Loucy (cell line): Measurements from ENCODE around the gene VASN.

Experiments used
- H2AFZ ChIP-seq: fragments of 200-600 bp; sonication (generic); 2 replicates; pipeline ENCODE4 v1.6.0; 2016; ENCODE audit warnings: antibody characterized with exemption, mild to moderate bottlenecking, low read length, moderate library complexity
- H3F3A ChIP-seq: fragments of 200-600 bp; 2 replicates; pipeline ENCODE4 v1.6.0; 2016; ENCODE audit warnings: antibody characterized with exemption, low read depth, mild to moderate bottlenecking
- H3K27me3 ChIP-seq: fragments of 200-600 bp; sonication (generic); 2 replicates; pipeline ENCODE4 v1.6.1; 2014; ENCODE audit warnings: low read length, mild to moderate bottlenecking; ENCODE audit not compliant: insufficient read depth, poor library complexity, severe bottlenecking
- H3K36me3 ChIP-seq: fragments of 200-600 bp; sonication (generic); 2 replicates; pipeline ENCODE4 v1.6.1; 2016; ENCODE audit warnings: low read length; ENCODE audit not compliant: insufficient read depth
- H3K4me1 ChIP-seq: fragments of 200-600 bp; sonication (generic); 2 replicates; pipeline ENCODE4 v1.5.1; 2014; ENCODE audit warnings: low read length, mild to moderate bottlenecking; ENCODE audit not compliant: insufficient read depth, poor library complexity, severe bottlenecking
- H3K4me2 ChIP-seq: fragments of 200-600 bp; sonication (generic); 2 replicates; pipeline ENCODE4 v1.6.0; 2014; ENCODE audit warnings: antibody characterized with exemption, low read length, low read depth, mild to moderate bottlenecking; ENCODE audit not compliant: poor library complexity, severe bottlenecking
- H3K4me3 ChIP-seq: fragments of 200-600 bp; sonication (generic); 2 replicates; pipeline ENCODE4 v1.5.1; 2014; ENCODE audit warnings: low read length, mild to moderate bottlenecking, mixed read lengths; ENCODE audit not compliant: poor library complexity, severe bottlenecking
- H3K79me2 ChIP-seq: fragments of 200-600 bp; sonication (generic); 2 replicates; pipeline ENCODE4 v1.6.1; 2014; ENCODE audit warnings: low read length; ENCODE audit not compliant: insufficient read depth
- H3K9ac ChIP-seq: fragments of 200-600 bp; sonication (generic); 2 replicates; pipeline ENCODE4 v1.6.0; 2014; ENCODE audit warnings: mild to moderate bottlenecking, low read depth, low read length, moderate library complexity; ENCODE audit not compliant: poor library complexity, severe bottlenecking
- H3K9me2 ChIP-seq: fragments of 200-600 bp; sonication (generic); replicated peaks from 2 replicates; pipeline ENCODE4 v1.6.1; 2016; ENCODE audit warnings: low read depth, low read length, mixed read lengths
- H3K9me3 ChIP-seq: fragments of 200-600 bp; sonication (generic); 2 replicates; pipeline ENCODE4 v1.6.1; 2014; ENCODE audit warnings: mild to moderate bottlenecking, antibody characterized with exemption, low read length, low read depth; ENCODE audit not compliant: insufficient read depth
- H4K20me1 ChIP-seq: fragments of 200-600 bp; sonication (generic); 2 replicates; pipeline ENCODE4 v1.6.0; 2014; ENCODE audit warnings: antibody characterized with exemption, low read length, mild to moderate bottlenecking; ENCODE audit not compliant: insufficient read depth, poor library complexity, severe bottlenecking
- CTCF ChIP-seq: fragments of 200-600 bp; sonication (generic); conservative IDR thresholded peaks from 2 replicates; pipeline ENCODE4 v1.5.1; 2014; ENCODE audit warnings: mild to moderate bottlenecking, antibody characterized with exemption, low read length
- EZH2phosphoT487 ChIP-seq: fragments of 200-600 bp; IDR thresholded peaks from 2 replicates; pipeline ENCODE4 v1.6.1; 2018; ENCODE audit warnings: antibody characterized with exemption, mild to moderate bottlenecking, moderate library complexity, borderline replicate concordance

Gene VASN

GRCh38 chr16:4395055-4395726 lies 23.5 kb downstream of the VASN start:
- Histone ChIP-seq H3K4me3 (no peak overlapping the region), H2AFZ (no peak overlapping the region), H3K9me3 (no peaks in the 10 kb centered on the region), H3K36me3 (no peaks in the 10 kb centered on the region), H3K4me2 (no peak overlapping the region), H4K20me1 (no peaks in the 10 kb centered on the region), H3K79me2 (no peaks in the 10 kb centered on the region), H3K4me1 (no peaks in the 10 kb centered on the region), H3K9ac (no peak overlapping the region), H3K27me3 (no peaks in the 10 kb centered on the region), H3F3A (no peaks in the 10 kb centered on the region), H3K9me2 (no peaks in the 10 kb centered on the region)
- TF ChIP-seq CTCF (no peak), EZH2phosphoT487 (no peak)

- no peaks in the 10 kb centered on the region for H3K36me3 ChIP-seq
Measured at GRCh38 chr16:4399001-4399730, 27.5 kb downstream of the VASN start.

GRCh38 chr16:4401094-4401501 lies 29.4 kb downstream of the VASN start:
- Histone ChIP-seq H3K4me3 (no peak overlapping the region), H3K4me2 (no peak overlapping the region), H3K4me1 (no peaks in the 10 kb centered on the region), H3K9me3 (no peaks in the 10 kb centered on the region), H2AFZ (no peak overlapping the region), H3K36me3 (no peaks in the 10 kb centered on the region), H3K79me2 (no peaks in the 10 kb centered on the region), H3F3A (no peaks in the 10 kb centered on the region), H3K9ac (no peak overlapping the region), H3K27me3 (no peaks in the 10 kb centered on the region), H4K20me1 (peaks cover 2% of the 10 kb centered on the region), H3K9me2 (no peaks in the 10 kb centered on the region)
- TF ChIP-seq CTCF (no peak), EZH2phosphoT487 (no peak)

More at GRCh38 chr16:4399001-4399730, 27.5 kb downstream of the VASN start:
- Histone ChIP-seq H3F3A (no peaks in the 10 kb centered on the region), H3K9ac (no peak overlapping the region), H3K79me2 (no peaks in the 10 kb centered on the region), H3K9me2 (no peaks in the 10 kb centered on the region), H3K27me3 (no peaks in the 10 kb centered on the region), H3K4me2 (no peak overlapping the region), H3K4me1 (no peaks in the 10 kb centered on the region), H2AFZ (no peak overlapping the region), H3K9me3 (no peaks in the 10 kb centered on the region), H3K4me3 (no peak overlapping the region), H4K20me1 (peaks cover under 1% of the 10 kb centered on the region)
- TF ChIP-seq CTCF = no peak
- no peak for TF ChIP-seq EZH2phosphoT487
